Activated CD4-positive, alpha-beta T cell treated with anti-CD3 and anti-CD28 coated beads, Interleukin-2, amount 10 ng/mL, durations not matched to agents 7 days and 5 days (primary cell): Measurements from ENCODE around the gene ZNF710. TPM values are rescaled to one million over a fixed set of nuclear protein-coding genes. Genes with fewer than 3 reads are reported as not detected.

Experiments used
- CTCF ChIA-PET: fragments of 350-600 bp; sonication (Branson Sonifier 250); formaldehyde crosslinking; loops from one replicate; lab custom pipeline; 2021; ENCODE audit warnings: antibody characterized with exemption; lab: Charles Lee
- POLR2A ChIA-PET: fragments of 350-600 bp; sonication (Branson Sonifier 250); formaldehyde crosslinking; loops from one replicate; lab custom pipeline; 2021; ENCODE audit warnings: antibody characterized with exemption; lab: Charles Lee
- DNase-seq: peaks from one replicate; pipeline ENCODE4 v3.0.0-alpha.2; 2020
- H3K27ac Mint-ChIP-seq: one replicate; pipeline ENCODE4 v1.8.0; 2021; ENCODE audit warnings: mild to moderate bottlenecking, moderate library complexity, mixed read lengths
- H3K27me3 Mint-ChIP-seq: one replicate; pipeline ENCODE4 v1.8.0; 2021; ENCODE audit warnings: mixed read lengths
- H3K36me3 Mint-ChIP-seq: one replicate; pipeline ENCODE4 v1.8.0; 2021; ENCODE audit warnings: low read depth, mixed read lengths
- H3K4me1 Mint-ChIP-seq: one replicate; pipeline ENCODE4 v1.8.0; 2021; ENCODE audit warnings: mixed read lengths
- H3K4me3 Mint-ChIP-seq: one replicate; pipeline ENCODE4 v1.8.0; 2021; ENCODE audit warnings: mild to moderate bottlenecking, moderate library complexity, mixed read lengths
- H3K9me3 Mint-ChIP-seq: one replicate; pipeline ENCODE4 v1.8.0; 2021; ENCODE audit warnings: mixed read lengths
- total RNA-seq, 2 experiments: library from RNA; stranded (reverse); gene quantifications; one replicate each; pipeline ENCODE4 v1.2.3, GENCODE V29; 2021

ZNF710 gene
- total RNA-seq, 2 experiments from 2014 or later = 24.4 to 26.6 TPM

- Mint-ChIP-seq H3K27ac (peak overlapping the region; percentile 26), H3K36me3 (peaks cover 7% of the 10 kb centered on the region), H3K4me1 (peaks cover 37% of the 10 kb centered on the region), H3K4me3 (no peak overlapping the region), H3K9me3 (no peaks in the 10 kb centered on the region), H3K27me3 (peaks cover 6% of the 10 kb centered on the region)
- no peak for DNase-seq
- ChIA-PET CTCF (interaction anchor here (1.2 kb wide), 1 partner anchor 23 kb away, joined by 3 read pairs; no protein-coding TSS in a partner anchor), POLR2A (interaction anchor here (0.6 kb wide), 1 partner anchor 272 kb away, joined by 3 read pairs; no protein-coding TSS in a partner anchor)
Measured at GRCh38 chr15:89999676-90000185, 1.4 kb upstream of the ZNF710 start.

DNA sequence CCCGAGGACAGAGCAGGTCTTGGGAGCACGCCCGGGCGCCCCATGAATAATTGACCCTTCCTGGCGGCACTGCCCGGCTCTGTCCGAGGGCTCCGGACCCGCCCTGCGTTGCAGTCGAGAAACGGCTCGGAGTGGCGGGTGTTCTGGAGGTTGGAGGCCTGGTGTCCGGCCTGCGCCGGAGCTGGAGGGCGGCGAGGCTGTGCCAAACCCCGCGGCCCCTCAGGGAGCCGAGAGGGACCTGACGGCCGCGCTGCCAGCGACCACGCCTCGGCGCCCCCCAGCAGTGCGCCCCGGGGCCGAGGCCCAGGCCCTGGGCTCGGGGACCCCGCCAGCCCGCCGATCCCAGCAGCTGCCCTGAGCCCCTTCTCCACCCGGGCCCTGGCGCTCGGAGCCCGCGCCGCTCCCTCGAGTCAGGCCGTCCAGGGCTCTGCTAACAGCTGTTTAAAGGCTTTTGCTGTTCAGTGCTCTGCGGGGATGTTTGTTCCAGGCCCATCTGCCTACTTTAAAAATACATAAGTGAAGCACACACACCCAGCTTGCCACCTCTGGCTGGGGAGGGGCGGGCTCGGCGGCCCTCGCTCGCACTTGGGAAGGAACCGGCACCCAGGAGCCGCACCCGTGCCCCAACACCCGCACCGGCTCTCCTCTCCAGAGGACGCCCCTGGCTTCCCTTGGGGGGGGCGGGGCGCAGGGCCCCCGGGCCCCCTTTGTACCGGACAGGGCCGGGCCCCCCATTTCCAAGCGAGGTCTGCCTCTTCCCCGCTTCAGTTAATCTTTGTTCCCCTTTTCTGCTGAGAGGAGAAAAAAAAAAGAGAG is 730 bp upstream of the ZNF710 start:
- peak overlapping the region; percentile 97 for H3K4me3 Mint-ChIP-seq
- POLR2A ChIA-PET = interaction anchor here (0.6 kb wide), 1 partner anchor 10 kb away, joined by 3 read pairs; no protein-coding TSS in a partner anchor
- peaks cover 3% of the 10 kb centered on the region for H3K27me3 Mint-ChIP-seq
- CTCF ChIA-PET = interaction anchor here (0.6 kb wide), 1 partner anchor 8 kb away, joined by 4 read pairs; no protein-coding TSS in a partner anchor
- H3K4me1 Mint-ChIP-seq = peaks cover 42% of the 10 kb centered on the region
- H3K9me3 Mint-ChIP-seq = no peaks in the 10 kb centered on the region
- H3K36me3 Mint-ChIP-seq = peaks cover 11% of the 10 kb centered on the region
- peak overlapping the region; percentile 97 for H3K27ac Mint-ChIP-seq
- no peak for DNase-seq

DNA sequence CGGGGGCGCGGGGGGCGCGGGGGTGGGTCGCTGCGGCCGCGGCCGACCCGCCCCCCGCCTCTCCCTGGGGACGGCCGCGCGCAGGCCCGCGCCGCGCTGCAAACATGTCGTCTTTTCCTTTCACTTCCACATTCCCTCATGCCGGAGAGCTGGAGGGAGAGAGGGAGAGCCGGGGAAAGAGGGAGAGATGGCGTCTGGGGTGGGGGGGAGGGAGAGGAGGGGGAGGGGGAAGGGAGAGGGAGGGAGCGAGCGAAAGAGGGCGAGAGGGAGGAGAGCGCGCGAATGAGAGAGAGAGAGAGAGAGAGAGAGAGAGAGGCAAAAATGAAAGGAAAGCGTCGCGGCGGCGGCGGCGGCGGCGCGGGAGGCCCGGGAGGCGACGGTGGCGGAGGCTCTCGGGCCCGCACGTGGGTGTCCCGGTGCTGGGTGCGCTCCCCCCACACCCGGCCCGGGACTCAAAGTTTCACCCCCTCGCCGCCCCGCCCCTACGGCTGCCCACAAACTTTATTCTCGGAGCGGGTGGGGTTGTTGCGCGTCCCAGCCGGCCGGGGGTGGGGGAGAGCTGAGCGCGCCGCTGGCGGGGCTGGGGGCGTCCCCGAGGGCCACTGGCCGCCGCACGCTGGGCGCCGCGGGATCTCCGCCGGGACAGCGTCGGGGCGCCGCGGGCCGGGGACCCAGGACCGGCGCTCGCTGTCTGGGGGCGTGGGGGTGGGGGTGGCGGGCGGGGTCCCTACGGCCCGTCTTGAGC is 731 bp downstream of the ZNF710 start:
- Mint-ChIP-seq H3K9me3 (no peaks in the 10 kb centered on the region), H3K27ac (peak overlapping the region; percentile 89), H3K4me1 (peaks cover 55% of the 10 kb centered on the region), H3K36me3 (peaks cover 11% of the 10 kb centered on the region), H3K4me3 (peak overlapping the region; percentile 81), H3K27me3 (no peaks in the 10 kb centered on the region)
- DNase-seq = peak; percentile 63
- POLR2A ChIA-PET = interaction anchor here (0.6 kb wide), 2 partner anchors 11 to 48 kb away, joined by 3 read pairs; no protein-coding TSS in a partner anchor
- CTCF ChIA-PET = interaction anchor here (0.5 to 1.1 kb wide), 4 partner anchors 29 to 136 kb away, joined by 3 to 4 read pairs (median 3); no protein-coding TSS in a partner anchor

GRCh38 chr15:90002428-90002844 is 1.3 kb downstream of the ZNF710 start:
- no peaks in the 10 kb centered on the region for H3K9me3 Mint-ChIP-seq
- peak overlapping the region; percentile 81 for H3K4me3 Mint-ChIP-seq
- POLR2A ChIA-PET = interaction anchor here (0.5 to 0.6 kb wide), 3 partner anchors 11 to 408 kb away, joined by 3 read pairs; no protein-coding TSS in a partner anchor
- peak overlapping the region; percentile 89 for H3K27ac Mint-ChIP-seq
- H3K4me1 Mint-ChIP-seq = peaks cover 61% of the 10 kb centered on the region
- peak; percentile 40 for DNase-seq
- H3K36me3 Mint-ChIP-seq = peaks cover 11% of the 10 kb centered on the region
- H3K27me3 Mint-ChIP-seq = no peaks in the 10 kb centered on the region
- CTCF ChIA-PET = interaction anchor here (0.5 to 2.5 kb wide), 4 partner anchors 11 to 104 kb away, joined by 3 to 11 read pairs (median 3); no protein-coding TSS in a partner anchor

DNA sequence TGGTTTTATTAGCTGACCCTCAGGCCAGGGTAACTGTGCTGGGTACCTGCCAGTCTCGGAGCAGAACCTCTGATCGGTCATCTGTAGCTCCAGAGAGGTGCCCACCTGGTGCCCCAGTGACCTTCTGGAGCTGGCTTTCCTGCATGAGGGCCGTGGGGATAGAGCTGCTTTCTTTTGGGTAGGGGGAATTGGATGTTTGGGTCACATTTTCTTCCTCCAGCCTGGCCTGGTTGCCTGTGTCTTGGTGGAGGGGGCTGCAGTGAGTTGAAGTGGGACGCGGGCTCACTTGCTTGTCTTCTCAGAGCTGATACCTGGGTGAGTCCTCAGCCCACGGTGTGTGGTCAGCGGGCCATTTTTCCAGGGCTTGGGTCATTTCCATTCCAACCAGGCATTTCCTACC is 2.6 kb downstream of the ZNF710 start:
- H3K36me3 Mint-ChIP-seq = peaks cover 11% of the 10 kb centered on the region
- no peak for DNase-seq
- H3K9me3 Mint-ChIP-seq = no peaks in the 10 kb centered on the region
- H3K4me3 Mint-ChIP-seq = peak overlapping the region; percentile 81
- ChIA-PET CTCF (interaction anchor here (1.3 to 2.5 kb wide), 3 partner anchors 10 to 13 kb away, joined by 3 to 11 read pairs (median 3); no protein-coding TSS in a partner anchor), POLR2A (no interaction called here)
- H3K27me3 Mint-ChIP-seq = no peaks in the 10 kb centered on the region
- H3K4me1 Mint-ChIP-seq = peaks cover 71% of the 10 kb centered on the region
- no peak overlapping the region for H3K27ac Mint-ChIP-seq

DNA sequence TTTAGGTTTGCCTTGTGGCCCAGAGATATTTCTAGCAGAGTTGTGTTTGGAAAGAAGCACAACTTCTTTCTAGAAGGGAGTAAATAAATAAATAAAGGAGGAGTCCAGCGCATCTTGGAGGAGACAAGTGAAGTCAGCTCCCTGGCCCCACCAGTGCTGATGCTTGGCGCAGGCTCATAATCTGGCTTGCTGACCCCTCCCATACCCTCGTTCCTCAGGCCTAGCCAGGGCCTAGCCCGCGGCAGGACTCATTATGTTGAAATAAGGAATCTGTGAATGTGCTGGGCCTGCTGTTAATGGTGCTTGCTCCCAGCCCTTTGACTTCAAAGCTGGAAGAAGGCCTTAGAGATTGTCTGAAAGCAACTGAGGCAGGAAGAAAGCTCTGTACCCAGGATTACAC is 3.1 kb downstream of the ZNF710 start:
- no peak for DNase-seq
- Mint-ChIP-seq H3K4me3 (no peak overlapping the region), H3K36me3 (peaks cover 12% of the 10 kb centered on the region), H3K9me3 (no peaks in the 10 kb centered on the region), H3K4me1 (peaks cover 70% of the 10 kb centered on the region), H3K27ac (no peak overlapping the region), H3K27me3 (no peaks in the 10 kb centered on the region)
- CTCF ChIA-PET = interaction anchor here (0.7 to 2.5 kb wide), 5 partner anchors 10 to 26 kb away, joined by 3 to 11 read pairs (median 3); no protein-coding TSS in a partner anchor
- POLR2A ChIA-PET = interaction anchor here (0.8 kb wide), 1 partner anchor 10 kb away, joined by 3 read pairs; no protein-coding TSS in a partner anchor

DNA sequence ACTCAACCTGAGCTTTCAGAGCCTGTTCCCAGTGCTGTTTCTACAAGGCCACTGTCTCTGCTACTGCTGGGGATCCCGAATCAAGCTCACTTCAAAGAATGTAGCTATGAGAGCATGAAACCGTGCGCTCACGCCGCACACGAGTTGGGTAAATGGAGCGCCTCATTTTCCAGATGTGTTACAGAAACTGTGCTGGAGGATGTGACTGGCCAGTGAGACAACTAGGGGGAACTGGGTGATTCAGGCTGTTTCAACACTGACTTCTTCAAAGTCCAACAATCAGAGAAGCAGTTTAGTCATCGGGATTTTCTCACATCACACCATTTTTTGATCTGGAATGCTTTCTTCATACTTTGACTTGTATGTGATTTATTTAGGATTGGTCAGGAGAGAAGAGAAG is 3.5 kb downstream of the ZNF710 start:
- DNase-seq = no peak
- H3K4me3 Mint-ChIP-seq = no peak overlapping the region
- no peaks in the 10 kb centered on the region for H3K9me3 Mint-ChIP-seq
- POLR2A ChIA-PET = interaction anchor here (0.8 kb wide), 1 partner anchor 9 kb away, joined by 3 read pairs; no protein-coding TSS in a partner anchor
- H3K4me1 Mint-ChIP-seq = peaks cover 70% of the 10 kb centered on the region
- H3K27ac Mint-ChIP-seq = no peak overlapping the region
- no peaks in the 10 kb centered on the region for H3K27me3 Mint-ChIP-seq
- CTCF ChIA-PET = interaction anchor here (0.7 to 2.5 kb wide), 6 partner anchors 9 to 25 kb away, joined by 3 to 11 read pairs (median 3); no protein-coding TSS in a partner anchor
- H3K36me3 Mint-ChIP-seq = peaks cover 16% of the 10 kb centered on the region

DNA sequence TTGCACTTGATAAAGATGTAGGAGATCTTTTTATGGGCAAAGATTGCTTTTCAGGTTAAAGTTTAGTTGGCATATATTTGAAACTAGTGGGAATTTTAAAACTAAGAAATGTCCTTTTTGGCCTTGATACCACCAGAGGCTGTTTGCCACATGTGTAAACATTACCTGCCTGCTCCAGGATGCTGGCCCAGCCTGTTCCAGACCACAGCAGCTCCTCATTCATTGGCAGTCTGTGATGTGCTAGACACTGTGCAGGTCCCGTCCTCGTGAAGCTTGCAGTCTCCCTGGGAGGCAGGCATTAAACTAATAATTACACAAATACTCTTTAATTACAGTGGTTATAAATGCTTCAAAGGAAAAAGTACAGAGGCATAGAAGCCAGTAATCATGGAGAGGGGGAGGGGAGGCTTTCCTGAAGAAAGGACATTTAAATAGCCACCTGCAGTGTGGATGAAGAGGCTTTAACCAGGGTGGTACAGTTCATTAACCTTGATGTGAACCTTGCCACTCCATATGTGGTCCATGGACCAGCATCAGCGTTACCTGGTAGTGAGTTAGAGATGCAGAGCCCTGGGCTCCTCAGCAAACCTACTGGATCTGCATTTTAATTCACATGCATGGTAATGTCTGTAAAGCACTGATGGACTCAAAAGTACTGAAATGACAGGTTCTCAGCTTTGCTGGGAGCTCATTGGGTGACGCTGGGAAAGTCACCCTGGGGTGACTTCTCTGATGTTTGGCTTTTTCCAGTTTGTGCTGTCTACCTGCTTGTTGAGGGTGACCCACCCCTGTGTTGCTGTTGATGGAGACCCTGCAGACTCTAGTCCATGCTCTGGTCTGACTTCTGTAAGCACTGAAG is 5.3 kb downstream of the ZNF710 start:
- Mint-ChIP-seq H3K36me3 (peaks cover 21% of the 10 kb centered on the region), H3K9me3 (peaks cover 1% of the 10 kb centered on the region), H3K27me3 (no peaks in the 10 kb centered on the region), H3K4me3 (no peak overlapping the region), H3K27ac (no peak overlapping the region), H3K4me1 (peaks cover 69% of the 10 kb centered on the region)
- POLR2A ChIA-PET = no interaction called here
- CTCF ChIA-PET = interaction anchor here (0.6 to 1.4 kb wide), 4 partner anchors 11 to 359 kb away, joined by 3 to 4 read pairs (median 3); no protein-coding TSS in a partner anchor
- DNase-seq = no peak

DNA sequence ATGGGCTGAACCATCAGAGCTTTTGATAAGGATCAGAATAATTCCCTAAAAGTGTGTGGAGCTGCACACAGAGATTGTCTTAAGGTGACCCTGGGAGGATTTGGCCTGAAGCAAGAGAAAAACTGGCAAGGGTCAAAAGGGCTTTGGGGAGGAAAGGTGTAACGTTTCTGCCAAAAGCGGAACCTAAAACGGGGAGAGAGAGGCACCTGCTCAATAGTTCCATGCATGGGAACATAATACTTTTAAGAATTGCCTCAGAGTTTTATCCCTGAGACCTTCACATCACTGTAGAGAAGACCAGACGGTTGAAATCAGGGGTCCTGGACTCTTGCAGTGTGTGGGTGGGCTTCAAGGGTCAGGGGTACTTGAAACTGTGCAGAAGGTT is 5.9 kb downstream of the ZNF710 start:
- Mint-ChIP-seq H3K9me3 (peaks cover 2% of the 10 kb centered on the region), H3K4me1 (peaks cover 69% of the 10 kb centered on the region), H3K27ac (no peak overlapping the region), H3K36me3 (peaks cover 27% of the 10 kb centered on the region), H3K4me3 (no peak overlapping the region), H3K27me3 (no peaks in the 10 kb centered on the region)
- POLR2A ChIA-PET = no interaction called here
- CTCF ChIA-PET = interaction anchor here (0.6 to 1.4 kb wide), 2 partner anchors 11 to 360 kb away, joined by 3 read pairs; no protein-coding TSS in a partner anchor
- no peak for DNase-seq

DNA sequence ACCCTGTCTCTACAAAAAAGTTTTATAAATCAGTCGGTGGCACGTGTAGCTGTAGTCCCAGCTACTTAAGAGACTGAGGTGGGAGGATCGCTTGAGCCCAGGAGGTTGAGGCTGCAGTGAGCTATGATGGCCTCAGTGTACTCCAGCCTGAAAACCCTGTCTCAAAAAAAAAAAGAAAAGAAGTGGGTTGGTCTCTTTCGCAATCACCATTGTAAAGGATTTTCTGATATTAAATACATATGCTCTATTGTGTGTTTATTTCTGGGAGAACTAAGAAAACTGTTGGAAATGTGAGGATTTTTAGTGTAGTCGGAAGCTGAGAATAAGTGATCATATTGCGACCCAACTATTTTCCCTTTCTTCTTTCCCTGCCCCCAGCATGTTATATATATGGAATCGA is 7.5 kb downstream of the ZNF710 start:
- ChIA-PET POLR2A (no interaction called here), CTCF (interaction anchor here (1.3 kb wide), 2 partner anchors 12 to 90 kb away, joined by 4 to 5 read pairs; no protein-coding TSS in a partner anchor)
- Mint-ChIP-seq H3K27me3 (no peaks in the 10 kb centered on the region), H3K9me3 (peaks cover 2% of the 10 kb centered on the region), H3K27ac (no peak overlapping the region), H3K4me3 (no peak overlapping the region), H3K36me3 (peaks cover 34% of the 10 kb centered on the region), H3K4me1 (peaks cover 68% of the 10 kb centered on the region)
- no peak for DNase-seq

GRCh38 chr15:90009301-90010022 is 8.3 kb downstream of the ZNF710 start:
- ChIA-PET CTCF (interaction anchor here (0.6 to 1.5 kb wide), 5 partner anchors 8 to 89 kb away, joined by 3 to 5 read pairs (median 3); no protein-coding TSS in a partner anchor), POLR2A (no interaction called here)
- peak overlapping the region; percentile 3 for H3K27ac Mint-ChIP-seq
- no peak overlapping the region for H3K4me3 Mint-ChIP-seq
- peaks cover 5% of the 10 kb centered on the region for H3K9me3 Mint-ChIP-seq
- no peaks in the 10 kb centered on the region for H3K27me3 Mint-ChIP-seq
- H3K4me1 Mint-ChIP-seq = peaks cover 67% of the 10 kb centered on the region
- no peak for DNase-seq
- H3K36me3 Mint-ChIP-seq = peaks cover 39% of the 10 kb centered on the region
